Astrocyte of the spinal cord (primary cell): ENCODE data around the gene RFC1.
A peak's percentile ranks its signal among the peaks of the same experiment; 100 is the strongest.

Experiments used
- DNase-seq: peaks from one replicate; pipeline ENCODE4 v3.0.0; 2011; ENCODE audit warnings: low read depth, low spot score
- H3K4me3 ChIP-seq: 2 replicates; pipeline ENCODE4 v1.5.1; 2011; ENCODE audit warnings: low read depth, mild to moderate bottlenecking, low read length, moderate library complexity
- CTCF ChIP-seq: IDR thresholded peaks from 2 replicates; pipeline ENCODE4 v1.5.1; 2012; ENCODE audit warnings: low read depth, mild to moderate bottlenecking, low read length, inconsistent platforms
- in situ Hi-C: cut with HindIII; loops from 2 replicates; pipeline ENCODE4 v1.10.0; 2017; ENCODE audit warnings: low sequenced_read_pairs

Gene RFC1

DNA sequence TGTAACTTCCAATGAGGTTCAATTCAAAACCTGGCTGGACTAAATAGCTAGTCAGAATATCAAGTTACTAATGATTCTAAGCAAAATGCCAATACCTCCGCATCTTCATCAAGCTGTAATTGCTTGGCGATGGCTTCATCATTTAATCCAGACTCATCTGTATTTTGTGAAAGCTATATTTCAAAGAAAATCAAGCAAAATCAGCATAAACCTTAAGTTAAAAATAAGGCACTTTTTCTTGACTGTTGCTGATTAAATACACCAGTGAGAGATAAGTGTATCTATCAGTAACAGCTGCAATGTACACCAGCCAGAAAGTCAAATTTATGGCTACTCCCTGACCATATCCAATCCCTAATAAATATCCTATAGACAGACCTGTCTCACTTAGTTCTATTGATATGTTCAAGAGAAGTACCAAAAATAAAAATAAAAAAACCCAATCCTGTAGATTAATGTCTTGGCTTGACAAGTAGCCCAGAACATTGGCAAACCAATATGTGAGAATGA lies 39.6 kb downstream of the RFC1 start:
- no peak for DNase-seq
- no peak for TF ChIP-seq CTCF
- no peak overlapping the region for H3K4me3 ChIP-seq
- in situ Hi-C loops = no loop called here

- no peak for DNase-seq
- in situ Hi-C loops = no loop called here
- no peak overlapping the region for H3K4me3 ChIP-seq
- no peak for TF ChIP-seq CTCF
These were observed 41.1 kb downstream of the RFC1 start for GRCh38 chr4:39324897-39325613.

DNA sequence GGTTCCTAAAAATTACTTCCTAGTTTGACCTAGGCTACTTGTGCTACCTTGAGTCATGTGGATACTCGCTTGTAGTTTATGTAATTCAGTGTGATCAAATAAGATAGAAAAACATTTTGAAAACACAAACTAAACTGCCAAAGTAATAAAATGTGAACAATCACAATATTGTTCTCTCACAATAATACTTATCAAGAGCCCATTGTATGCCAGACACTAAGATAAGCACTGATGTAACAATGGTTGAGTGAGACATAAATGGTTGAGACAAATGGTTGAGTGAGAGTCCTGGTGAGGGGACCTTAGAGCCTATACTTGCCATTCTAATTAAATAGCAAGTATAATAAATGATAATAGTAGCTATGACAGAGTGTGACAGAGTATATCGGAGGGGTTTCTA lies 41.7 kb downstream of the RFC1 start:
- DNase-seq = no peak
- TF ChIP-seq CTCF = no peak
- no peak overlapping the region for H3K4me3 ChIP-seq
- in situ Hi-C loops = no loop called here

GRCh38 chr4:39323821-39324220 lies 42.3 kb downstream of the RFC1 start:
- TF ChIP-seq CTCF = no peak
- no peak for DNase-seq
- H3K4me3 ChIP-seq = no peak overlapping the region
- in situ Hi-C loops = no loop called here

GRCh38 chr4:39320381-39321115 lies 45.6 kb downstream of the RFC1 start:
- in situ Hi-C loops = no loop called here
- TF ChIP-seq CTCF = no peak
- DNase-seq = peak; percentile 72
- no peak overlapping the region for H3K4me3 ChIP-seq

GRCh38 chr4:39319676-39320075 lies 46.5 kb downstream of the RFC1 start:
- in situ Hi-C loops = no loop called here

More at GRCh38 chr4:39319676-39320075, 46.5 kb downstream of the RFC1 start:
- no peak overlapping the region for H3K4me3 ChIP-seq
- peak; percentile 89 for DNase-seq
- no peak for TF ChIP-seq CTCF
